Osteoblast (primary cell): ENCODE data around the gene SPI1. TPM values are rescaled to one million over a fixed set of nuclear protein-coding genes. Genes with fewer than 3 reads are reported as not detected.
A peak's percentile ranks its signal among the peaks of the same experiment; 100 is the strongest.

Experiments
- DNase-seq: peaks from one replicate; pipeline ENCODE4 v3.0.0; 2011; ENCODE audit warnings: low spot score, mixed read lengths; ENCODE audit not compliant: insufficient read length; ENCODE audit errors: missing footprints
- H2AFZ ChIP-seq: 2 replicates; pipeline ENCODE4 v1.6.0; 2011; ENCODE audit warnings: mild to moderate bottlenecking, low read length
- H3K27ac ChIP-seq: 2 replicates; pipeline ENCODE4 v1.5.1; 2011; ENCODE audit warnings: mild to moderate bottlenecking, low read depth, low read length, moderate library complexity
- H3K27me3 ChIP-seq: 2 replicates; pipeline ENCODE4 v1.6.0; 2012; ENCODE audit warnings: mild to moderate bottlenecking, control low read depth, inconsistent platforms, low read length, moderate library complexity; ENCODE audit not compliant: insufficient read depth
- H3K36me3 ChIP-seq: 2 replicates; pipeline ENCODE4 v1.5.1; 2011; ENCODE audit warnings: mild to moderate bottlenecking, low read length, control low read depth, moderate library complexity; ENCODE audit not compliant: insufficient read depth
- H3K4me1 ChIP-seq: 2 replicates; pipeline ENCODE4 v1.5.1; 2011; ENCODE audit warnings: mild to moderate bottlenecking, low read length, control low read depth, moderate library complexity; ENCODE audit not compliant: insufficient read depth
- H3K4me2 ChIP-seq: 2 replicates; pipeline ENCODE4 v1.6.0; 2011; ENCODE audit warnings: mild to moderate bottlenecking, low read length; ENCODE audit not compliant: insufficient read depth
- H3K4me3 ChIP-seq: fragments of 200-600 bp; sonication (generic); 3 replicates; pipeline ENCODE4 v1.5.1; 2012; ENCODE audit warnings: mild to moderate bottlenecking, low read length, inconsistent platforms; ENCODE audit not compliant: insufficient read depth
- H3K79me2 ChIP-seq: 2 replicates; pipeline ENCODE4 v1.6.0; 2012; ENCODE audit warnings: mild to moderate bottlenecking, low read length, control low read depth, inconsistent platforms; ENCODE audit not compliant: insufficient read depth
- H3K9me3 ChIP-seq: 2 replicates; pipeline ENCODE4 v1.5.1; 2011; ENCODE audit warnings: low read depth, low read length, control low read depth
- H4K20me1 ChIP-seq: 2 replicates; pipeline ENCODE4 v1.6.0; 2012; ENCODE audit warnings: mild to moderate bottlenecking, low read length, control low read depth; ENCODE audit not compliant: insufficient read depth
- total RNA-seq: library from RNA; depleted of rRNA; stranded (reverse); fragments of >200 nt; gene quantifications from 2 replicates; pipeline ENCODE4 v1.2.3, GENCODE V29; 2012
- TF ChIP-seq, protein P1 (sequence below): IDR thresholded peaks from 2 replicates; pipeline ENCODE4 v1.5.1; 2011; ENCODE audit warnings: mild to moderate bottlenecking, low read depth, low read length, moderate library complexity; ENCODE audit errors: extremely low read depth

Gene SPI1
- total RNA-seq, 1 donor = not detected

DNA sequence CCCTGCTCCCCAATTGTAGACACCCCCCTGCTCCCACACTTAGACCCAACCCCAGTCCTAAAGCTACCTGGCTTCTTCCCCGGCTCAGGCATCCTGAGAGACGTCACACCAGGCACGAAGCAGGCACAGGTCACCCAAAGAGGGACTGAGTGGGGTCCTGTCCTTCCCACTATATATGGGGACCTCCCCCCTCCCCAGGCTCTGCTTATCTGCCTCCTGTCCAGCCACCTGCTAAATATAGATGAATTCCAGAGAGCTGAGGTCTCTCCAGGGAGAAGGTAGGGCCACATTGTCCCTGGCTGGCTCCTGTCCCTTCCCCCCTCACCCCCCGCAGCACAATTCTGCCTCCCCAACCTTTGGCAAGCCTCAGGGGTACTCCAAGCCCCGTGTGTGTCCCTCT is 25.8 kb downstream of the SPI1 start, which contains the start of gene MYBPC3:
MYBPC3 (minus strand) TSS at position 147 of the 400 bp plus-strand sequence; CDS start at position 92, 55 bp downstream.
- DNase-seq = peak; percentile 81
- Histone ChIP-seq H3K4me1 (no peaks in the 10 kb centered on the region), H3K27ac (no peak within 1 kb of the TSS), H3K9me3 (no peaks in the 10 kb centered on the region), H4K20me1 (no peaks in the 10 kb centered on the region), H2AFZ (no peak within 1 kb of the TSS), H3K27me3 (no peaks in the 10 kb centered on the region), H3K79me2 (no peaks in the 10 kb centered on the region), H3K4me3 (no peak within 1 kb of the TSS), H3K36me3 (no peaks in the 10 kb centered on the region), H3K4me2 (no peak within 1 kb of the TSS)
- TF ChIP-seq, protein P1, sequence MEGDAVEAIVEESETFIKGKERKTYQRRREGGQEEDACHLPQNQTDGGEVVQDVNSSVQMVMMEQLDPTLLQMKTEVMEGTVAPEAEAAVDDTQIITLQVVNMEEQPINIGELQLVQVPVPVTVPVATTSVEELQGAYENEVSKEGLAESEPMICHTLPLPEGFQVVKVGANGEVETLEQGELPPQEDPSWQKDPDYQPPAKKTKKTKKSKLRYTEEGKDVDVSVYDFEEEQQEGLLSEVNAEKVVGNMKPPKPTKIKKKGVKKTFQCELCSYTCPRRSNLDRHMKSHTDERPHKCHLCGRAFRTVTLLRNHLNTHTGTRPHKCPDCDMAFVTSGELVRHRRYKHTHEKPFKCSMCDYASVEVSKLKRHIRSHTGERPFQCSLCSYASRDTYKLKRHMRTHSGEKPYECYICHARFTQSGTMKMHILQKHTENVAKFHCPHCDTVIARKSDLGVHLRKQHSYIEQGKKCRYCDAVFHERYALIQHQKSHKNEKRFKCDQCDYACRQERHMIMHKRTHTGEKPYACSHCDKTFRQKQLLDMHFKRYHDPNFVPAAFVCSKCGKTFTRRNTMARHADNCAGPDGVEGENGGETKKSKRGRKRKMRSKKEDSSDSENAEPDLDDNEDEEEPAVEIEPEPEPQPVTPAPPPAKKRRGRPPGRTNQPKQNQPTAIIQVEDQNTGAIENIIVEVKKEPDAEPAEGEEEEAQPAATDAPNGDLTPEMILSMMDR = no peak

DNA sequence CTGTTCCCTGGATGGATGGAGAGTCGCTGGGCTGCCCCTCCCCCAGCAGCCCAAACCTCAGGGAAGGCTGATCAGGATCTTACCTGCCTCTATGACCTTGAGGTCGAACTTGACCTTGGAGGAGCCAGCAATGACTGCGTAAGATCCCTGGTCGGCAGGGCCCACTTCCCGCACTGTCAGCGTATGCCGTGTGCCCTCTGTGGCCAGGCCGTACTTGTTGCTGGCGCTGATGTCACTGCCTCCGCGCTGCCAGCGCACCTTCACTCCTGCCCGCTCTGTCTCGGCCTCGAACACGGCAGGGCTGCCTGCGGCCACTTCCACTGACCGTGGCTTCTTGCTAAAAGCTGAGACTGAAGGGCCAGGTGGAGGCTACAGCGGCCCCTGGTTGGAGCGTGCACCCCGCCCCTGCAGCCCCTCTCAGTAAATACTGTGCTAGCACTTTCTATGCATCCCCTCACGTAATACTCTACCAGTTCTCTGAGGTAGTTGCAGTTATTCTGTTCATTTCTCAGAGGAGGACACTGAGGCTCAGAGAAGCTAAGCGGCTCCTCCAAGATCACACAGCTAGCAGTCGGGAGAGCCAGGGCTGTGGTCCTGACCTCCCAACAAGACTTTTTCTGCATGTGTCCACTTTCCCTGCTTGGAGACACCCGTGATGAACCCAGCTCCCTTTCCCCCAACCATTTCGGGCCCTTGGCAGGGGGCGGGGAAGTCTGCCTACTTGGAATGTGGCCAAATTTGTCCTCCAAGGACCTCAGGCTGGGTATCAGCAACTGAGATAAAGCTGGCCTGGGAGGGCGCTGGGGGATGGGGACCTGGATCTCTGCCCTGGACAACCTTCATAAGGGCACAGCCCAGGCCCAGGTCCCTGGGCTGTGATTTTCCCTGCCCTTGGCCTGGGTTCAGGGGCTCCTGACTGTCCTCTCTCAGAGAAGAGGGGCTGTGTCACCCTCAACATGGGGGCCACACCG is 26.9 kb downstream of the SPI1 start:
- no peaks in the 10 kb centered on the region for H3K4me1 ChIP-seq
- TF ChIP-seq, protein P1 = no peak
- H3K79me2 ChIP-seq = no peaks in the 10 kb centered on the region
- H4K20me1 ChIP-seq = no peaks in the 10 kb centered on the region
- no peaks in the 10 kb centered on the region for H3K36me3 ChIP-seq
- H3K27ac ChIP-seq = no peak overlapping the region
- no peaks in the 10 kb centered on the region for H3K27me3 ChIP-seq
- H3K9me3 ChIP-seq = no peaks in the 10 kb centered on the region
- H3K4me2 ChIP-seq = no peak overlapping the region
- DNase-seq = peak; percentile 77
- H2AFZ ChIP-seq = no peak overlapping the region
- no peak overlapping the region for H3K4me3 ChIP-seq

DNA sequence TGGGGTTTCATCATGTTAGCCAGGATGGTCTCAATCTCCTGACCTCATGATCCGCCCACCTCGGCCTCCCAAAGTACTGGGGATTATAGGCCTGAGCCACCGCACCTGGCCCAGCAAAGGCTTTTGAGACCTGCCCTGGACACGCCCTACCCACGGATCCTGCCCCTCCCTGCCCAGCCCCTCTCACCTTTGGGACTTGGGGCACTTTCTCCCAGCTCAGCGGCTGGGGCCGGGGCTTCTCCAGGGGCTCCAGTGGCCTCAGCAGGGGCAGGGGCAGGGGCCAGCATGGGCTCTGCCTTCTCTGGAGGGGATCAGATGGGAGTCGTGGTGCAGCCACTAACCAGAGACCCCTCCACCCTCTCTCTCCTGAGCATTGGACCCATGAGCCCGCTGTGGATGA is 28.0 kb downstream of the SPI1 start:
- no peaks in the 10 kb centered on the region for H3K4me1 ChIP-seq
- peak; percentile 59 for DNase-seq
- no peak overlapping the region for H3K4me2 ChIP-seq
- H3K4me3 ChIP-seq = no peak overlapping the region
- TF ChIP-seq, protein P1 = no peak
- no peaks in the 10 kb centered on the region for H4K20me1 ChIP-seq
- no peak overlapping the region for H2AFZ ChIP-seq
- no peaks in the 10 kb centered on the region for H3K9me3 ChIP-seq
- H3K27me3 ChIP-seq = peaks cover 2% of the 10 kb centered on the region
- H3K36me3 ChIP-seq = no peaks in the 10 kb centered on the region
- no peaks in the 10 kb centered on the region for H3K79me2 ChIP-seq
- no peak overlapping the region for H3K27ac ChIP-seq

DNA sequence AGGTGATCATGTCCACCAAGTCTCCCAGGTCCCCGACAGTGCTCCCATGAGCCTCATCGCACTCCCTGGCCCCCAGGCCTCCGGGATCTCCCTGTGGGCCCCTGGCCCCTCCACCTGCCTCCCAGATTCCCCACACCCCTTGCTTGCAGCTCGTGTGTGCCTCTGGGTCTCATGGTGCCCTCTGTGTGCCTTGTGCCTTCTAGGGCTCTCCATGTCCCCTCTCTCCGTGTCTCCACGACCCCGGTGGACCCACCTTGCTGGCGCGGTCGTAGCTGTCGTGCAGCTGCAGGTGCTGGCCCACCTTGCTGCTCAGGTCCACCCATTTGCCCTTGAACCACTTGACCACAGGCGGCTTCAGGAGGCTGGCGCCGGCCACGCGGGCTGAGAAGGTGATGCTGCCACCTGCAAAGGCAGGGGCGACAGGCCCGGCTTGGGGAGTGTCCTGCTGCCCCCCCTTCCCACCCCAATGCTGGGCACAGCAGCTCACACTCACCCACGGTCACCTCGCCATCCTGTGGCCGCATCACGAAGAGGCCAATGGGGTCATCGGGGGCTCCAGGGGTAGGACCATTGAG is 28.7 kb downstream of the SPI1 start:
- Histone ChIP-seq H3K27ac (no peak overlapping the region), H2AFZ (no peak overlapping the region), H3K4me2 (no peak overlapping the region), H3K4me1 (no peaks in the 10 kb centered on the region), H3K9me3 (no peaks in the 10 kb centered on the region), H4K20me1 (no peaks in the 10 kb centered on the region), H3K4me3 (no peak overlapping the region), H3K27me3 (peaks cover 5% of the 10 kb centered on the region), H3K79me2 (no peaks in the 10 kb centered on the region), H3K36me3 (no peaks in the 10 kb centered on the region)
- DNase-seq = peak; percentile 82
- TF ChIP-seq, protein P1 = no peak
